Kidney (tissue), 14 donors: ENCODE data around the gene SLC5A8. TPM values are rescaled to one million over a fixed set of nuclear protein-coding genes. Genes with fewer than 3 reads are reported as not detected.

Experiments used
- DNase-seq, 5 donors: peaks; one replicate each; pipeline ENCODE4 v3.0.0-alpha.2; 2013 to 2020
- FAIRE-seq: peaks from 2 replicates; lab custom pipeline; 2012; peaks lifted over from hg19 to GRCh38; lab: Jason Lieb, UNC
- H3K27ac ChIP-seq, 2 donors: one replicate each; pipeline ENCODE4 v1.7.0; 2013; ENCODE audit warnings: low read depth in 2 of 2, low read length in 2 of 2, inconsistent platforms in 1 of 2
- H3K27me3 ChIP-seq: one replicate; pipeline ENCODE4 v1.7.1; 2013; ENCODE audit warnings: low read length, inconsistent platforms; ENCODE audit not compliant: control insufficient read depth, insufficient read depth
- H3K36me3 ChIP-seq, 3 donors: one replicate each; pipeline versions ENCODE4 v1.7.0 to v1.7.1; 2013; ENCODE audit warnings: low read length in 3 of 3, control low read depth in 1 of 3, inconsistent platforms in 1 of 3; ENCODE audit not compliant: insufficient read depth in 3 of 3, control insufficient read depth in 2 of 3
- H3K4me1 ChIP-seq, 3 donors: one replicate each; pipeline versions ENCODE4 v1.7.0 to v1.7.1; 2013; ENCODE audit warnings: low read length in 3 of 3, inconsistent platforms in 1 of 3, low read depth in 1 of 3; ENCODE audit not compliant: control insufficient read depth in 2 of 3, insufficient read depth in 2 of 3
- H3K4me3 ChIP-seq, 3 donors: one replicate each; pipeline versions ENCODE4 v1.7.0 to v1.8.1; 2013; ENCODE audit warnings: low read length in 3 of 3, control low read depth in 1 of 3, inconsistent platforms in 1 of 3
- H3K9ac ChIP-seq, 3 donors: one replicate each; pipeline versions ENCODE4 v1.7.0 to v1.7.1; 2013; ENCODE audit warnings: low read length in 3 of 3, control low read depth in 1 of 3, inconsistent platforms in 1 of 3
- H3K9me3 ChIP-seq, 3 donors: one replicate each; pipeline versions ENCODE4 v1.7.0 to v1.7.1; 2013; ENCODE audit warnings: low read length in 3 of 3, control low read depth in 1 of 3, inconsistent platforms in 1 of 3; ENCODE audit not compliant: control insufficient read depth in 2 of 3, insufficient read depth in 1 of 3
- intact Hi-C: fragments of 100-400 bp; cut with DNase I; formaldehyde crosslinking; loops from one replicate; pipeline ENCODE4 v1.11.1; 2022
- polyA plus RNA-seq: library from polyadenylated mRNA; stranded (reverse); fragments of 350-450 nt; fragmentation: Illumina TruSeq; extraction: RNeasy Lipid Tissue Mini Kit (QIAGEN cat#74804); gene quantifications from one replicate; pipeline ENCODE4 v1.2.3, GENCODE V29; 2014; ENCODE audit warnings: low read depth, low replicate concordance; ENCODE audit not compliant: insufficient read depth
- total RNA-seq: library from RNA; stranded (reverse); fragmentation: NEBNext Ultra II Directional; extraction: Animal tissue kit (Norgen Biotek cat#: 25700); gene quantifications from one replicate; pipeline ENCODE4 v1.2.1, GENCODE V29; 2021
- TF ChIP-seq, protein P1 (sequence below): IDR thresholded peaks from 3 replicates; pipeline ENCODE4 v1.5.1; 2012; ENCODE audit warnings: mild to moderate bottlenecking, moderate library complexity, borderline replicate concordance; ENCODE audit not compliant: insufficient read depth; ENCODE audit errors: extremely low read depth
- donor health status: control.
- donor health status: control.
- donor health status: control.
- donor health status: control.
- donor health status: control.
- donor health status: DM: yes; HTN: yes; CAD: no.
- donor health status: Normal renal cell carcinoma (clear cell type).

Gene SLC5A8
- total and polyA plus RNA-seq, 2 donors from 2014 or later = 1.6 to 2.7 TPM

DNA sequence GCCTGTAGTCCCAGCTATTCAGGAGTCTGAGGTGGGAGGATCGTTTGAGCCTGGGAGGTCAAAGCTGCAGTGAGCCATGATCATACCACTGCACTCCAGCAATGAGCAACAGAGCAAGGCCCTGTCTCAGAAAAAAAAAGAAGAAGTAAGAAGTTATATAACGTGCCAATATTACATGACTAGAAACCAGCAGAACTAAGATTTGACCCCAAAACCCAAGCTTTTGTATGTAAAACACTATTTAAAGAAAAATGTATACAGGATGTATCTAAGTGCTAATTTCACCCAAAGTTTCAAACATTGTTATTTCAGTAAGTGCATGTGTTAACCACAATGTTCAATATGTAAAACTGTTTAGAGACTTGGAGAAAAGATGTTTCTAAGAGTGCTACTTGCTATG is 94.7 kb downstream of the SLC5A8 start:
- Histone ChIP-seq H3K27ac (no peak overlapping the region), H3K36me3 (no peaks in the 10 kb centered on the region), H3K4me3 (no peak overlapping the region), H3K9me3 (peaks cover 0 to 7% (median 0%) of the 10 kb centered on the region in 3 donors), H3K4me1 (no peaks in the 10 kb centered on the region), H3K9ac (no peak overlapping the region), H3K27me3 (no peaks in the 10 kb centered on the region)
- TF ChIP-seq, protein P1, sequence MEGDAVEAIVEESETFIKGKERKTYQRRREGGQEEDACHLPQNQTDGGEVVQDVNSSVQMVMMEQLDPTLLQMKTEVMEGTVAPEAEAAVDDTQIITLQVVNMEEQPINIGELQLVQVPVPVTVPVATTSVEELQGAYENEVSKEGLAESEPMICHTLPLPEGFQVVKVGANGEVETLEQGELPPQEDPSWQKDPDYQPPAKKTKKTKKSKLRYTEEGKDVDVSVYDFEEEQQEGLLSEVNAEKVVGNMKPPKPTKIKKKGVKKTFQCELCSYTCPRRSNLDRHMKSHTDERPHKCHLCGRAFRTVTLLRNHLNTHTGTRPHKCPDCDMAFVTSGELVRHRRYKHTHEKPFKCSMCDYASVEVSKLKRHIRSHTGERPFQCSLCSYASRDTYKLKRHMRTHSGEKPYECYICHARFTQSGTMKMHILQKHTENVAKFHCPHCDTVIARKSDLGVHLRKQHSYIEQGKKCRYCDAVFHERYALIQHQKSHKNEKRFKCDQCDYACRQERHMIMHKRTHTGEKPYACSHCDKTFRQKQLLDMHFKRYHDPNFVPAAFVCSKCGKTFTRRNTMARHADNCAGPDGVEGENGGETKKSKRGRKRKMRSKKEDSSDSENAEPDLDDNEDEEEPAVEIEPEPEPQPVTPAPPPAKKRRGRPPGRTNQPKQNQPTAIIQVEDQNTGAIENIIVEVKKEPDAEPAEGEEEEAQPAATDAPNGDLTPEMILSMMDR = no peak
- no peak for FAIRE-seq
- intact Hi-C loops = no loop called here
- DNase-seq = no peak

DNA sequence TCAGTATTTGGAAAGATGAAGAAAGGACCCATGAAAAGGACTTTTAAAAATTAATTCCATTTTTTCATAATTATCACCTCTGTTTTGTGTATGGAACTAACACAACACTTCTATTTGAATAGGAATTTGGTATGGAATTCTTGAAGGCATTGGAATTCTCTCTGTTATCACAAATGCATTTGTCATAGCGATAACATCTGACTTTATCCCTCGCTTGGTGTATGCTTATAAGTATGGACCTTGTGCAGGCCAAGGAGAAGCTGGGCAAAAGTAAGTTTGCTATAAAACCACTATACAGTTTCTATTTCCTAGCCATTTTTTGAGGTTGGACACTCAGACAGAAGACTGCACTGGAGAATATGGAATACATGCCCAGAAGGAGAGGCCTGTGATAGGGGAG is 98.6 kb downstream of the SLC5A8 start:
- intact Hi-C loops = no loop called here
- Histone ChIP-seq H3K27ac (no peak overlapping the region), H3K27me3 (no peaks in the 10 kb centered on the region), H3K36me3 (no peaks in the 10 kb centered on the region), H3K9me3 (peaks cover 0 to 3% (median 0%) of the 10 kb centered on the region in 3 donors), H3K9ac (no peak overlapping the region), H3K4me1 (no peaks in the 10 kb centered on the region), H3K4me3 (no peak overlapping the region)
- no peak for FAIRE-seq
- TF ChIP-seq, protein P1 = no peak
- DNase-seq = no peak

DNA sequence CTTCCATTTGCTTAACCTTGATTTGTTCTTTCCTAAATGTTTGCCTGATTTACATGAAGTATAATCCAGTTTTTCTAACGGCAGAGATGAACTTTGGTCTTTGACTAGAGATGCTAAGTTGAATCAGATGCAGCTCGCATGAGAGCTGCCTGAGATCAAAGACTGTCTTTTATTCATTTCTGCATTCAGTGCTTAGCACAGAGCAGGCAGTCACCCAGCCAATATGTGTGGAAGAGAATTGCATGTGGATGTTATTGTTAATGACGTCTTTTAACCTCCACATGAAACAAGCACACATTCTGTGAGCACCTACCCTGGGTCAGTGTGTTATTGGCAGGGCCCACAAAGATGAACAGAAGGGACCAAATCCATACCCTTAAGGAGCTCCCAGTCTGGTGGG is 99.2 kb downstream of the SLC5A8 start:
- intact Hi-C loops = no loop called here
- no peak overlapping the region for H3K9ac ChIP-seq
- no peaks in the 10 kb centered on the region for H3K27me3 ChIP-seq
- TF ChIP-seq, protein P1 = no peak
- H3K4me1 ChIP-seq = no peaks in the 10 kb centered on the region
- H3K4me3 ChIP-seq = no peak overlapping the region
- peaks cover 0 to 3% (median 0%) of the 10 kb centered on the region in 3 donors for H3K9me3 ChIP-seq
- no peaks in the 10 kb centered on the region for H3K36me3 ChIP-seq
- FAIRE-seq = no peak
- DNase-seq = no peak
- H3K27ac ChIP-seq = no peak overlapping the region

DNA sequence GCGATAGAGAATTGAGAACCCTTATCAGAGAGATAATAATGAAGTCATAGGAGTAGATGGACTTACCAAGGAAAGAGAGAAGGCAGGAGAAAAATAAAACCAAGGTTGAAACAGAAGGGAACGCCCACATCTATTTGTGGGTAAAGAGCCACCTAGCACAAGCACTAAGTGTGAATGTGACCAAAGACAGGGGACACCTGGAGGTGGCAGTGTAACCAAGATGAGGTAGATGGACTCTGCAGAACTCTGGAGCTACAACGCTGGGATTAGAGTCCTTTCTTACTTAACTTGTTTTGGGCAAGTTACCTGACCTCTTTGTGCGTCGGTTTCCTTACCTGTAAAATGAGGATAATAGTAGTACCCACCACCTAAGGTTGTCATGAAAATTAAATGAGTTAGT is 101.9 kb downstream of the SLC5A8 start:
- intact Hi-C loops = no loop called here
- Histone ChIP-seq H3K36me3 (no peaks in the 10 kb centered on the region), H3K4me3 (no peak overlapping the region), H3K9ac (no peak overlapping the region), H3K27ac (no peak overlapping the region), H3K27me3 (no peaks in the 10 kb centered on the region), H3K9me3 (peaks cover 0 to 3% (median 2%) of the 10 kb centered on the region in 3 donors), H3K4me1 (no peaks in the 10 kb centered on the region)
- TF ChIP-seq, protein P1 = no peak
- FAIRE-seq (no peak), DNase-seq (no peak)
